GM23248 (cell line): ENCODE data around the gene GLS. TPM values are rescaled to one million over a fixed set of nuclear protein-coding genes. Genes with fewer than 3 reads are reported as not detected.

Experiments
- DNase-seq: peaks from one replicate; pipeline ENCODE4 v3.0.0-alpha.2; 2015
- H2AFZ ChIP-seq: fragments of 200-600 bp; sonication (generic); 2 replicates; pipeline ENCODE4 v1.6.1; 2016; ENCODE audit warnings: antibody characterized with exemption
- H3F3A ChIP-seq: fragments of 200-600 bp; sonication (generic); 2 replicates; pipeline ENCODE4 v1.6.1; 2016; ENCODE audit warnings: mild to moderate bottlenecking, antibody characterized with exemption, mixed run types; ENCODE audit not compliant: insufficient read depth
- H3K27ac ChIP-seq: fragments of 200-600 bp; sonication (generic); 2 replicates; pipeline ENCODE4 v1.5.1; 2016; ENCODE audit warnings: mild to moderate bottlenecking
- H3K27me3 ChIP-seq: fragments of 200-600 bp; sonication (generic); replicated peaks from 2 replicates; pipeline ENCODE4 v1.6.1; 2016; ENCODE audit warnings: mild to moderate bottlenecking; ENCODE audit not compliant: insufficient read depth
- H3K36me3 ChIP-seq: fragments of 200-600 bp; sonication (generic); 2 replicates; pipeline ENCODE4 v1.6.1; 2016; ENCODE audit warnings: low read depth, mild to moderate bottlenecking
- H3K4me1 ChIP-seq: fragments of 200-600 bp; sonication (generic); 2 replicates; pipeline ENCODE4 v1.6.1; 2016; ENCODE audit warnings: mild to moderate bottlenecking; ENCODE audit not compliant: insufficient read depth
- H3K4me2 ChIP-seq: fragments of 200-600 bp; sonication (generic); one replicate; pipeline ENCODE4 v1.6.1; 2016; ENCODE audit warnings: mild to moderate bottlenecking; ENCODE audit not compliant: unreplicated experiment
- H3K4me3 ChIP-seq: fragments of 200-600 bp; sonication (generic); 2 replicates; pipeline ENCODE4 v1.5.1; 2016; ENCODE audit warnings: mild to moderate bottlenecking
- H3K79me2 ChIP-seq: fragments of 200-600 bp; sonication (generic); 2 replicates; pipeline ENCODE4 v1.6.1; 2016; ENCODE audit warnings: mild to moderate bottlenecking; ENCODE audit not compliant: insufficient read depth
- H3K9ac ChIP-seq: fragments of 200-600 bp; sonication (generic); 2 replicates; pipeline ENCODE4 v1.6.1; 2016; ENCODE audit warnings: mild to moderate bottlenecking
- H3K9me2 ChIP-seq: fragments of 200-600 bp; sonication (generic); 2 replicates; pipeline ENCODE4 v1.6.1; 2016; ENCODE audit warnings: mixed run types, mild to moderate bottlenecking, moderate library complexity; ENCODE audit not compliant: insufficient read depth
- H3K9me3 ChIP-seq: fragments of 200-600 bp; sonication (generic); one replicate; pipeline ENCODE4 v1.6.1; 2017; ENCODE audit warnings: low read depth
- H4K20me1 ChIP-seq: fragments of 200-600 bp; sonication (generic); 2 replicates; pipeline ENCODE4 v1.6.0; 2016; ENCODE audit not compliant: insufficient read depth
- EZH2 ChIP-seq: fragments of 200-600 bp; sonication (generic); IDR thresholded peaks from 2 replicates; pipeline ENCODE4 v1.6.1; 2018; ENCODE audit warnings: antibody characterized with exemption, mild to moderate bottlenecking; ENCODE audit not compliant: insufficient read depth, poor library complexity, severe bottlenecking
- EZH2phosphoT487 ChIP-seq: fragments of 200-600 bp; sonication (generic); IDR thresholded peaks from 2 replicates; pipeline ENCODE4 v1.6.1; 2018; ENCODE audit warnings: antibody characterized with exemption, moderate library complexity, mild to moderate bottlenecking, low read depth; ENCODE audit not compliant: insufficient read depth
- WGBS, 2 experiments: methylation state at CpG; one replicate each; pipeline ENCODE4 v1.1.6; 2015 to 2017; ENCODE audit warnings: low lambda C conversion rate in 2 of 2, low coverage in 1 of 2; ENCODE audit errors: missing lambda C conversion rate in 2 of 2; 5-methylcytosine and 5-hydroxymethylcytosine counted together
- in situ Hi-C: fragments of 300-500 bp; cut with MboI; formaldehyde crosslinking; loops from 2 replicates; pipeline ENCODE4 v1.15.0; 2020
- polyA plus RNA-seq: library from polyadenylated mRNA; unstranded; fragments of >200 nt; fragmentation: Nextera tagmentation; extraction: Ambion mirVana; gene quantifications from 2 replicates; pipeline ENCODE4 v1.2.1, GENCODE V29; 2016
- total RNA-seq: library from RNA; depleted of rRNA; stranded (reverse); fragments of >200 nt; shearing (Covaris generic); gene quantifications from 2 replicates; pipeline ENCODE4 v1.2.3, GENCODE V29; 2014

The GLS gene
- total and polyA plus RNA-seq, 2 experiments from 2014 or later: 96.0 to 362 TPM

DNA sequence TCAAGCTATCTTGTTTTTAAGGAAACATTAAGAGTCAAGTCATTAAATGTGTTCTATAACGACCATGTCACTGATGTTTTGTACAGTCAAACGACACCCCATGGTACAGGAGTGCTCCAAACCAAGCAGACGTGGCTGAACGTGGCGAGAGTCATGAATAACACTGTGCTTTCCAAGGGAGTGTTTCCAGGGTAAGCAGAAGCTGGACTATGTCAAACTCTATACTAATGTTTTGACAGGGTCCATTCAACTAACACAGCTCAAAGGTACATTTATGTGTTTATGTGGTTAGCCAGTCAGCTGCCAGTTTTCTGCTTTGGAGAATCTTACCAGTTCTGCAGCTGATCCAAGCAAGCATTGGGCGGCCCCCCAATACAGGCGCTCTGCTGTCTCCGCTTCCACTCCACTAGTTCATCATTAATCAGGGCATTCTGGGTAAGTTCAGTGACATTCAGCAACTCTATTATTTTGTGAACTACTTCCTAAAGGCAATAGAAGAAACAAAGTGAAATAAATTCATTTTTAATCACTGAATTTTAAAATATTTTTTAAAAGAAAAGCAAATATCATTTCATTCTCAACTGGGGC lies 117.0 kb downstream of the GLS start:
- Histone ChIP-seq H3K9me2 (no peaks in the 10 kb centered on the region), H2AFZ (no peak overlapping the region), H3K27me3 (no peaks in the 10 kb centered on the region), H3K36me3 (peaks cover 96% of the 10 kb centered on the region), H4K20me1 (no peaks in the 10 kb centered on the region), H3K4me1 (no peaks in the 10 kb centered on the region), H3K4me3 (no peak overlapping the region), H3K27ac (no peak overlapping the region), H3K9me3 (no peaks in the 10 kb centered on the region), H3K9ac (no peak overlapping the region), H3F3A (peaks cover 55% of the 10 kb centered on the region), H3K4me2 (no peak overlapping the region), H3K79me2 (peaks cover 9% of the 10 kb centered on the region; the same call in 1 of the 2 replicates)
- 90 to 94% methylated on average over 8 of the region's 8 CpGs for WGBS, 2 experiments
- DNase-seq: no peak
- in situ Hi-C loops: no loop called here
- TF ChIP-seq EZH2 (no peak), EZH2phosphoT487 (no peak)

DNA sequence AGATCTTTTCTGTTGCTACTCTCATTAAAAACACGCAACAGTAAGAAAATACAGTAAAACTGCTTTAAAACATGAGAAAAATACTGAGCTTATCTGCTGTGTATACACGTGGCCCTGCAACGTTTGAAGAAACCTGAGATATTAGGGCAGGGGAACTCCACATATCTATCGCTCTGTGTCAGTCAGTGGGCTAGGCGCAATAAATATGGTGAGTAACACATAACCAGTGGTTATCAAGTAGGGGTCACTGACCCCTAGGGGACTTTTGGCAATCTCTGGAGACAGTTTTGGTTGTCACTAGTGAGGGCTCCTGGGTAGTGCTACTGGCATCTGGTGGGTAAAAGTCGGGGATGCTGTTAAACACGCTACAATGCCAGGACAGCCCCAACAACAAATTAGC lies 118.4 kb downstream of the GLS start:
- no peak overlapping the region for H3K9ac ChIP-seq
- H4K20me1 ChIP-seq: no peaks in the 10 kb centered on the region
- DNase-seq: no peak
- peaks cover 9% of the 10 kb centered on the region; the same call in 1 of the 2 replicates for H3K79me2 ChIP-seq
- no peak overlapping the region for H2AFZ ChIP-seq
- 97 to 98% methylated on average over 7 of the region's 7 CpGs for WGBS, 2 experiments
- H3K4me1 ChIP-seq: no peaks in the 10 kb centered on the region
- H3K27me3 ChIP-seq: no peaks in the 10 kb centered on the region
- no peaks in the 10 kb centered on the region for H3K9me3 ChIP-seq
- peaks cover 48% of the 10 kb centered on the region for H3F3A ChIP-seq
- peaks cover 96% of the 10 kb centered on the region for H3K36me3 ChIP-seq
- H3K4me3 ChIP-seq: no peak overlapping the region
- H3K27ac ChIP-seq: no peak overlapping the region
- H3K4me2 ChIP-seq: no peak overlapping the region
- TF ChIP-seq EZH2phosphoT487 (no peak), EZH2 (no peak)
- in situ Hi-C loops: no loop called here
- no peaks in the 10 kb centered on the region for H3K9me2 ChIP-seq

DNA sequence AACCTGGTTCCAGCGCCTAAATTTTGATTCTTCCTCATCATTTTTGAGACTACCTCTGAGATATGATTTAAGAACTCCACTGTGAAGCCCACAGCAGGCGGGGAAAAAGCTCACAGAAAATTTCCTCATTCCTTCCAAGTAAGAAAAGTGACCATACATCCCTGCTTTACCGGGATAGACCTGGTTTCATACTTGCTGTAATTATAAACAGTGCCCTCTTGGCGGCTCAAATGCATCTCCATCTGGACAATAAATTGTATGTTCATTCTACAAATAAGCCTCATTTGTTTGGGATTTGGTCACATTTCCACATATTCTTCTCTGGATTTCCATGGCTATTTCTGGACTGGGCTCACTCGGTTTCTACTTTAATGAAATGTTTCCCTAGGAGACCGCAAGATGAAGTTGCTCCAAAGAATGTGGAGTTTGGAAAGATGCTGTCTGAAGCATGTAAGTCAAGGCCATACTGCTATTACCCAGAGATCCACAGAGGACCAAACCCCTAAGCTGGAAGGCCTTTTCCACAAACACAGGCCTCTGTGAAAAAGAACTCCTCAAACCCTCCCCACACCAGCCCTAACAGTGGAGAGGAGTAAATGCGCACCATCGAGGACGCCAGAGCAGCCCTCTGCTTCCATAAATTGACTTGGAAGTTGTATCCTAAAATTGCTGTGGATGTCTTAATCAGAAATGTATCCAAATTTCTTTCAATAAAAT lies 119.5 kb downstream of the GLS start:
- H4K20me1 ChIP-seq: no peaks in the 10 kb centered on the region
- H3K9ac ChIP-seq: no peak overlapping the region
- H3K27ac ChIP-seq: no peak overlapping the region
- peaks cover 56% of the 10 kb centered on the region for H3F3A ChIP-seq
- no peak overlapping the region for H3K4me3 ChIP-seq
- in situ Hi-C loops: no loop called here
- TF ChIP-seq EZH2phosphoT487 (no peak), EZH2 (no peak)
- no peaks in the 10 kb centered on the region for H3K4me1 ChIP-seq
- 88 to 89% methylated on average over 9 of the region's 9 CpGs for WGBS, 2 experiments
- H2AFZ ChIP-seq: no peak overlapping the region
- H3K36me3 ChIP-seq: peaks cover 100% of the 10 kb centered on the region
- no peak for DNase-seq
- H3K79me2 ChIP-seq: peaks cover 9% of the 10 kb centered on the region; the same call in 1 of the 2 replicates
- no peak overlapping the region for H3K4me2 ChIP-seq
- H3K27me3 ChIP-seq: no peaks in the 10 kb centered on the region
- H3K9me2 ChIP-seq: no peaks in the 10 kb centered on the region
- no peaks in the 10 kb centered on the region for H3K9me3 ChIP-seq

DNA sequence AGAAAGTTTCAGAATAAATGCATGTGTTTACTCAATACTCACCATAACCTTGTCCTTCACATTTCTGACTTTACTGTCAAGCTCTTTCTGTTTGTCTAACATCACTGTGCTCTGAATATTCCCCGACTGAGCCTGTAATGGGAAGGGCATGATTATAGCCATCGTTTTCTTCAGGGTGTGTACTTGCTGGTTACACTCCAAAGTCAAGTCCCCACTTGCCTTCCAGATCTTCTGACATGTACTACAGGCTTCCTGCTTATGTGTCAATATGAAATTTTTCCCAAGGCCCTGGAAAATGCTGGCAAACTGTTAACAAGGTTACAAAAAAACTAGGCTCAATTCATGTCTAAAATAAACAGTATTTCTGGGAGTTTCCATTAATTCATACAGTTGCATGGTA lies 120.4 kb downstream of the GLS start:
- Histone ChIP-seq H3K79me2 (peaks cover 18% of the 10 kb centered on the region; the same call in 1 of the 2 replicates), H3F3A (peaks cover 59% of the 10 kb centered on the region), H4K20me1 (no peaks in the 10 kb centered on the region), H3K4me1 (no peaks in the 10 kb centered on the region), H3K4me3 (no peak overlapping the region), H3K9me3 (no peaks in the 10 kb centered on the region), H2AFZ (no peak overlapping the region), H3K36me3 (peaks cover 100% of the 10 kb centered on the region), H3K27me3 (no peaks in the 10 kb centered on the region), H3K9me2 (no peaks in the 10 kb centered on the region), H3K9ac (no peak overlapping the region), H3K4me2 (no peak overlapping the region), H3K27ac (no peak overlapping the region)
- in situ Hi-C loops: no loop called here
- no peak for TF ChIP-seq EZH2
- TF ChIP-seq EZH2phosphoT487: no peak
- DNase-seq: no peak
- WGBS, 2 experiments: 50 to 57% methylated on average over 2 of the region's 2 CpGs
